ENCODE data around the gene ADAMTS3. TPM values are rescaled to one million over a fixed set of nuclear protein-coding genes. Genes with fewer than 3 reads are reported as not detected.

The ADAMTS3 gene
- total and polyA plus RNA-seq, 2 experiments from 2014 or later: 1.2 to 3.7 TPM

DNA sequence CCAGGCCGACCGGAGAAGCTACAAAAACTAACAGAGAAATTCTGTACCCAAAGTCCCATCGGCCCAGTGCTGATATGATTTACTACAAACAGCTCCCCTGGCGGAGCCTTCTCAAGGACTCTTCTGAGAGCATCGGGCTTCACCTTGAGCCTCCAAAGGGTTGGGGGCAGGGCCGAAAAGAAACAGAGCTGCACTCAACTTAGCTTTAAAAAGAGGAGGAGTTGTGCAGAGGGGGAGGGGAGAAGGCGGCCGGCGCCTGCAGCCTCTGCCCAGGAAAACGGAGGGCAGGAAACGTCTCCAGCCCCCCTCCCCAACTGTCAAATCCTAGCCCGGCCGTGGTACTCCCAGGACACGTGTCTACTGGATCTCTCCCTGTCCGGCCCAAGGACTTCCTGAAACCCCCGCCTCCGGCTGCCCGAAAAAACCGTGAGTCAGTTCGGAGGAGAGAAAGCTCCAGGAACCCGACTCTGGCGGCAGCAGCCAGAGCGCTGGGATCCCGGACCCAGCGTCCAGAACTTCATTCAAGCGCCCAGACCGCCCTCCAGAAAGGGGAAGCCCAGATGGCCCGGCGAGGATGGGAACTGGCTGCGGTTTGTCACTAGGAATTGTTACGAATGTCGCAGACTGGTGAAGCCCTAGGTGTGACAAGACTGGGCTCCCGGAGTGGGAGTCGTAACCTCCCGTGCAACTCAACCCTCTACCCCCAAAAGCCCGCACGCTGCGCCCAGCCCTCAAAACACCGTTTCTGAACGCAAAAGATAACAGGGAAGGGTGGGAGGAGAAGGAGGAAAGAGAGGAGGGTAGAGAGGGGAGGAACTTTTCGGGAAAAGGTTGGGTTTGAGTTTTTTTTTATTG lies 973 bp downstream of the ADAMTS3 start:
- no peaks in the 10 kb centered on the region for H3K27me3 ChIP-seq (ENCODE audit: insufficient read depth)
- H4K20me1 ChIP-seq (replicated peaks; ENCODE audit: insufficient read depth): no peaks in the 10 kb centered on the region
- H2AFZ ChIP-seq: peak overlapping the region; percentile 94
- H3K4me3 ChIP-seq: peak overlapping the region; percentile 86
- no peaks in the 10 kb centered on the region for H3K36me3 ChIP-seq (ENCODE audit: insufficient read depth)
- H3K4me2 ChIP-seq: peak overlapping the region; percentile 80
- no peak for TF ChIP-seq EZH2phosphoT487 (IDR thresholded peaks at IDR 0.05; ENCODE audit: unreplicated experiment)
- TF ChIP-seq, protein P1, sequence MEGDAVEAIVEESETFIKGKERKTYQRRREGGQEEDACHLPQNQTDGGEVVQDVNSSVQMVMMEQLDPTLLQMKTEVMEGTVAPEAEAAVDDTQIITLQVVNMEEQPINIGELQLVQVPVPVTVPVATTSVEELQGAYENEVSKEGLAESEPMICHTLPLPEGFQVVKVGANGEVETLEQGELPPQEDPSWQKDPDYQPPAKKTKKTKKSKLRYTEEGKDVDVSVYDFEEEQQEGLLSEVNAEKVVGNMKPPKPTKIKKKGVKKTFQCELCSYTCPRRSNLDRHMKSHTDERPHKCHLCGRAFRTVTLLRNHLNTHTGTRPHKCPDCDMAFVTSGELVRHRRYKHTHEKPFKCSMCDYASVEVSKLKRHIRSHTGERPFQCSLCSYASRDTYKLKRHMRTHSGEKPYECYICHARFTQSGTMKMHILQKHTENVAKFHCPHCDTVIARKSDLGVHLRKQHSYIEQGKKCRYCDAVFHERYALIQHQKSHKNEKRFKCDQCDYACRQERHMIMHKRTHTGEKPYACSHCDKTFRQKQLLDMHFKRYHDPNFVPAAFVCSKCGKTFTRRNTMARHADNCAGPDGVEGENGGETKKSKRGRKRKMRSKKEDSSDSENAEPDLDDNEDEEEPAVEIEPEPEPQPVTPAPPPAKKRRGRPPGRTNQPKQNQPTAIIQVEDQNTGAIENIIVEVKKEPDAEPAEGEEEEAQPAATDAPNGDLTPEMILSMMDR (conservative IDR thresholded peaks at IDR 0.05; ENCODE audit: low read depth in 2 of 2): peak; percentile 36 to 46
- TF ChIP-seq, protein P2, sequence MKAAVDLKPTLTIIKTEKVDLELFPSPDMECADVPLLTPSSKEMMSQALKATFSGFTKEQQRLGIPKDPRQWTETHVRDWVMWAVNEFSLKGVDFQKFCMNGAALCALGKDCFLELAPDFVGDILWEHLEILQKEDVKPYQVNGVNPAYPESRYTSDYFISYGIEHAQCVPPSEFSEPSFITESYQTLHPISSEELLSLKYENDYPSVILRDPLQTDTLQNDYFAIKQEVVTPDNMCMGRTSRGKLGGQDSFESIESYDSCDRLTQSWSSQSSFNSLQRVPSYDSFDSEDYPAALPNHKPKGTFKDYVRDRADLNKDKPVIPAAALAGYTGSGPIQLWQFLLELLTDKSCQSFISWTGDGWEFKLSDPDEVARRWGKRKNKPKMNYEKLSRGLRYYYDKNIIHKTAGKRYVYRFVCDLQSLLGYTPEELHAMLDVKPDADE (IDR thresholded peaks at IDR 0.05): peak; percentile 35; the same call in 1 of the 2 replicates
- DNase-seq (ENCODE audit: low spot score): peak; percentile 96
- H3K4me1 ChIP-seq (ENCODE audit: insufficient read depth): peaks cover 20% of the 10 kb centered on the region
- peaks cover 5% of the 10 kb centered on the region for H3K27me3 Mint-ChIP-seq (ENCODE audit: insufficient read depth, low read depth, poor library complexity)
- peak overlapping the region; percentile 85 for H3K4me3 Mint-ChIP-seq
- H3K27ac Mint-ChIP-seq: peak overlapping the region; percentile 57
- no peaks in the 10 kb centered on the region; the same call in 2 of the 3 replicates for H3K36me3 Mint-ChIP-seq (ENCODE audit: low read depth)
- H3K27ac ChIP-seq (ENCODE audit: low read depth): no peak overlapping the region
- H3K9me3 Mint-ChIP-seq: no peaks in the 10 kb centered on the region
- no peaks in the 10 kb centered on the region for H3K79me2 ChIP-seq (replicated peaks; ENCODE audit: insufficient read depth)
- ATAC-seq: peak; percentile 66
- H3F3A ChIP-seq (replicated peaks; ENCODE audit: low read depth): 0 out of 2 replicates have a peak, but pooled peaks cover 3% of the 10 kb centered on the region
- peaks cover 29% of the 10 kb centered on the region for H3K4me1 Mint-ChIP-seq
- H3K9me2 ChIP-seq (ENCODE audit: insufficient read depth): no peaks in the 10 kb centered on the region

GRCh38 chr4:72567036-72567435 lies 2.0 kb downstream of the ADAMTS3 start:
- Histone ChIP-seq H3K4me3 (peak overlapping the region; percentile 86), H2AFZ (peak overlapping the region; percentile 80)
- H3K4me3 Mint-ChIP-seq: peak overlapping the region; percentile 85

More at GRCh38 chr4:72567036-72567435, 2.0 kb downstream of the ADAMTS3 start:
- Histone ChIP-seq H3K36me3 (ENCODE audit: insufficient read depth) (no peaks in the 10 kb centered on the region), H3K79me2 (replicated peaks; ENCODE audit: insufficient read depth) (no peaks in the 10 kb centered on the region), H4K20me1 (replicated peaks; ENCODE audit: insufficient read depth) (no peaks in the 10 kb centered on the region), H3K27ac (ENCODE audit: low read depth) (no peak overlapping the region), H3K27me3 (ENCODE audit: insufficient read depth) (no peaks in the 10 kb centered on the region), H3F3A (replicated peaks; ENCODE audit: low read depth) (0 out of 2 replicates have a peak, but pooled peaks cover 3% of the 10 kb centered on the region), H3K9me2 (ENCODE audit: insufficient read depth) (no peaks in the 10 kb centered on the region), H3K4me1 (ENCODE audit: insufficient read depth) (peaks cover 17% of the 10 kb centered on the region), H3K4me2 (peak overlapping the region; percentile 80)
- Mint-ChIP-seq H3K27ac (peak overlapping the region; percentile 57; the same call in 1 of the 2 replicates), H3K36me3 (ENCODE audit: low read depth) (no peaks in the 10 kb centered on the region; the same call in 2 of the 3 replicates), H3K4me1 (peaks cover 28% of the 10 kb centered on the region), H3K9me3 (no peaks in the 10 kb centered on the region), H3K27me3 (ENCODE audit: insufficient read depth, low read depth, poor library complexity) (peaks cover 5% of the 10 kb centered on the region)
- ATAC-seq (no peak), DNase-seq (ENCODE audit: low spot score) (no peak)
- no peak for TF ChIP-seq ZNF331 (CRISPR knock-in tag; IDR thresholded peaks at IDR 0.05; ENCODE audit: low read depth)
- no peak for TF ChIP-seq EZH2phosphoT487 (IDR thresholded peaks at IDR 0.05; ENCODE audit: unreplicated experiment)
- no peak for TF ChIP-seq ZNF114 (CRISPR knock-in tag; IDR thresholded peaks at IDR 0.05)
- TF ChIP-seq NANOG (IDR thresholded peaks at IDR 0.05; ENCODE audit: borderline replicate concordance): no peak
- TF ChIP-seq, protein P2 (IDR thresholded peaks at IDR 0.05): no peak
- no peak for TF ChIP-seq STAT1 (IDR thresholded peaks at IDR 0.05; ENCODE audit: unreplicated experiment)
